ENCODE measurements around the gene OR4Q2.
"Not testable (repeated sequence)": the region's sequence is repeated elsewhere in the genome, so short reads cannot be mapped to it uniquely, and the experiment has no call there.

Gene OR4Q2

GRCh38 chr14:20001863-20002262, at the start of gene OR4Q2:
Gene OR4Q2 (plus strand): TSS chr14:20002163.
- no peak within 1 kb of the TSS for H3K4me3 ChIP-seq (ENCODE audit: low read length)
- DNase-seq (ENCODE audit: low read depth): no peak
- TF ChIP-seq CTCF (IDR thresholded peaks at IDR 0.05; ENCODE audit: insufficient read depth, low read depth, low read length, missing control alignments): no peak

- H3K4me3 ChIP-seq (ENCODE audit: low read length): not testable (repeated sequence)
Measured at GRCh38 chr14:19969735-19970134, 32.2 kb upstream of the OR4Q2 start.

GRCh38 chr14:19974844-19975243, 27.1 kb upstream of the OR4Q2 start:
- H3K4me3 ChIP-seq (ENCODE audit: low read length): no peak overlapping the region
- DNase-seq (ENCODE audit: low read depth): no peak
- TF ChIP-seq CTCF (IDR thresholded peaks at IDR 0.05; ENCODE audit: insufficient read depth, low read depth, low read length, missing control alignments): no peak

More at GRCh38 chr14:19969735-19970134, 32.2 kb upstream of the OR4Q2 start:
- not testable (repeated sequence) for DNase-seq (ENCODE audit: low read depth)

GRCh38 chr14:19975291-19975690, 26.7 kb upstream of the OR4Q2 start, which contains the start of gene OR4K15:
Gene OR4K15 (plus strand): TSS chr14:19975591. CDS start chr14:19975591, 0 bp downstream.
- no peak within 1 kb of the TSS for H3K4me3 ChIP-seq (ENCODE audit: low read length)
- no peak for DNase-seq (ENCODE audit: low read depth)
- no peak for TF ChIP-seq CTCF (IDR thresholded peaks at IDR 0.05; ENCODE audit: insufficient read depth, low read depth, low read length, missing control alignments)

GRCh38 chr14:19993438-19993837, 8.5 kb upstream of the OR4Q2 start:
- no peak for DNase-seq (ENCODE audit: low read depth)
- H3K4me3 ChIP-seq (ENCODE audit: low read length): no peak overlapping the region
- no peak for TF ChIP-seq CTCF (IDR thresholded peaks at IDR 0.05; ENCODE audit: insufficient read depth, low read depth, low read length, missing control alignments)

GRCh38 chr14:20002319-20002718, 356 bp downstream of the OR4Q2 start:
- no peak for TF ChIP-seq CTCF (IDR thresholded peaks at IDR 0.05; ENCODE audit: insufficient read depth, low read depth, low read length, missing control alignments)
- DNase-seq (ENCODE audit: low read depth): no peak
- no peak overlapping the region for H3K4me3 ChIP-seq (ENCODE audit: low read length)

- DNase-seq (ENCODE audit: low read depth): no peak
- no peak for TF ChIP-seq CTCF (IDR thresholded peaks at IDR 0.05; ENCODE audit: insufficient read depth, low read depth, low read length, missing control alignments)
- no peak overlapping the region for H3K4me3 ChIP-seq (ENCODE audit: low read length)
Measured at GRCh38 chr14:20008156-20008555, 6.2 kb downstream of the OR4Q2 start.

All from epithelial cell of esophagus (primary cell).